SH-SY5Y (cell line): ENCODE measurements around the gene UEVLD.

ENCODE experiments used
- GATA2 ChIP-seq: IDR thresholded peaks from 2 replicates; pipeline ENCODE4 v1.6.1; 2011; ENCODE audit warnings: mild to moderate bottlenecking, low read depth, low read length
- GATA3 ChIP-seq: IDR thresholded peaks from 2 replicates; pipeline ENCODE4 v1.6.1; 2011; ENCODE audit warnings: low read depth, mild to moderate bottlenecking, low read length, moderate library complexity

UEVLD gene

DNA sequence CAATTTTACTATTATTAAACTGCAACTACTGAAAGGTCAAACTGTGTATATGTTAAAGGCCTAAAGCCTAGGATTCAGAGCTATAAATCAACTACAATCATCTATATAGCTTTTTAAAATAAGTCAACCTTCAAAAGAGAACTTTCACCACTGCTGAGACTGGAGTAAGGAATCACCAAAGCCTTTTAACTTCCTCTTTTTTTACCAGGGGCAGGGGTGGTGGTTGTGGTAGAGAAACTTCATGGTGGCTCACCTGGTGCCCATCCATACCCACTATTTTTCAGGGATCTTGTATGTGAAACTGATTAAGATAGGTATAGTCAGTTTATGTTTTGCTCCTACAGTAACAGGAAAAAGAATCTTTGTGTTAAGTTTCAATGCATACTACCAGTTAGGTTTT, 93.3 kb downstream of the UEVLD start:
- TF ChIP-seq GATA2 (no peak), GATA3 (no peak)

DNA sequence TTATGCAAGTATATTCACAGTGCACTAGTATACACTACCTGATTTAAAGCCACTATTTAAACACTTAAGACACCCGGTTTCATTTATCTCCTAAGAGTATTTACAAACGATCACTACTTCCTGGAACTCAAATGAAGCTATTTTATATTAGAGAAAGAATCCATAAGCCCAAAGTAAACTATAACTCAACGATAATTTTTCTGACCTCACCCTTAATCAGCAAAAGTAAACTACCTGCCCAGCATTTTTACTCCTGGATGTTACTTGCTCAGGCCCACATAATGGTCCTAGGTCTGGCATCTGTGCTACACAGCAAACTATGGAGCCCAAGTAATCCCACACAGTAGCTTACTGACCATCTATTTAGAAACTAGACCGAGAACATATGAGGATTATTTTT, 95.2 kb downstream of the UEVLD start:
- TF ChIP-seq GATA3 (no peak), GATA2 (no peak)

DNA sequence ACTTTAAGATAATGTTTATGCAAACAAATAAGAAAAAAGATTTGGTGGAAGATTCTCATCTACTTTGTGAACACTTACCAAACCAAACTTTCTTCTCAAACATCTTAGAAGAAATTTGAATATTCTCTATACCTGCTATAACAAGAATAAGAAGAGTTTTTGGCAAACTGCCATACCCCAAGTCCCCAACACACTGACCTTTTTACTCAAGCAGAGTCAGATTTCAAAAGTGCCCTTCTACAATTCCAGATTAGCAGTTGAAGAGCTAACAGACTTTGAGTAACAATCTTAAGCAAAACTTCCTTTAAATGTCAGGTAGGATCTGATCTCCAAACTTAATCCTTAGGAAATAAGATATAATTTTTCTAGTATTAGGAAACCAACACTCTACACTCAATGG, 95.6 kb downstream of the UEVLD start:
- TF ChIP-seq GATA3, result no peak
- no peak for TF ChIP-seq GATA2

DNA sequence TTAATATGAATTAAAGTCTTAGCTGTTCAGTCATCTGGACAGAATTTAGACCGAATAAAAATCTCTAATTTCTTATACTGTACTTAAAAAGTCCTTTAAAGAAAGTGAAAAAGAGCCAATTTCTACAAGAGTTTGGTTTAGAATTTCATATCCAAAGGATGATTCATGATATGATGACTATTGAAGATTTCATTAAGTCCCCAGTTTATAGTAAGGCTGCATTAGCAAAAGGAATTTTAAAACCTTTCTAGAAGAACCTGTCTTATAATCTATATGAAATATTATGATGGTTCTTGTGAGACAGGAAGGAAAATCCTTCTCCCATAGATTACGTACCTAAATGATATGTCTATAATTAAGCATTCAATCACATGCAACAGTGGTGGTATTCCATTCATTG, 96.6 kb downstream of the UEVLD start:
- TF ChIP-seq GATA3 (no peak), GATA2 (no peak)

DNA sequence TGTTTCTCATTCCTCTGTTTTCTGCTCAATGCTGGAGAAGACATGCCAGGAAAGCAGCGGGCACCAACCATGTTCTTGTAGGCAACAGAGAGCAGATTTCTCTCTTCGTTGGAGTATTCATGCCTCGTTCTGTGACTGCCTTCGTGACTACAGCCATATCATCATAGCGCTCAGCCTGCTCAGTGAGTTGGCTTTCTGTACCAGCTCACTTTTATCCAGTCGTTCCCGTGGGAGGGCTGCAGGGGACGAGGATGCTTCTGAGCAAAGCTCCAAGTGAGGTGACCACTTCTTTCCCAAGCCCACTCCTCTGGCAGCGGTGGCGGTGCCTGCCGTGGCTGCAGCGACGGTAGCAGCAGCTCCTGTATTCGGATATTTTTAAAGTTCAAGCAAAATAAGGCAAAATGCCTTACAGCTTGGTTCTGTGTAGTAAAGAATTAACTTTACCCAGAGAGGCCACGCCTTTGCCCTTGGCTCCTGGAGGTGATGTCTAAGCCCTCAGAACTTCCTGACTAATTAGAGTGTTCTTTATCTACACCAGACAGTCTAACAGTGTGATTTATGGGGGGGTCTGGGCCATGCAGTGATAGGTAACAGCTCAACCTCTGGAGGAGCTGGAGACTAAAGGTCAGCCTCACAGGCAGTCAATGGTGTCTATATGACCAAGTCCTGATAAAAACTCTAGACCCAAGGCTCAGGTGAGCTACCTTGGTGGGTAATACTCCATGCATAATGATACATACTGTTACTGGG, 97.6 kb downstream of the UEVLD start:
- TF ChIP-seq GATA2 (no peak), GATA3 (no peak)

DNA sequence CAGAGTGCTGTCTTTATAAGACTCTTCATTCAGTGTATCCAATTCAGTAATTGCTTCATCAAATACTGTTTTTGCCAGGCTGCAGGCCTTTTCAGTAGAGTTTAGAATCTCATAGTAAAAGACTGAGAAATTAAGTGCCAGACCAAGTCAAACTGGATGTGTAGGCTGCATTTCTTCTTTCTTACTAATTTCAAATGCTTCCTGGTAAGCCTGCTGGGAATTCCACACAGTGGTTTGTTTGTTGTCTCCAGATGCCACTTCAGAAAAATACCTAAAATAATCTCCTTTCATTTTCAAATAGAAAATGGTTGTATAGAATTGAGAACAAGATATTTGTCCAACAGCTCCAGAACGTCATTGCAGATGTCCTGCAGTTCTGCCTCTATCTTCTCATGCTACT, 98.2 kb downstream of the UEVLD start:
- TF ChIP-seq GATA2, result no peak
- TF ChIP-seq GATA3, result no peak

DNA sequence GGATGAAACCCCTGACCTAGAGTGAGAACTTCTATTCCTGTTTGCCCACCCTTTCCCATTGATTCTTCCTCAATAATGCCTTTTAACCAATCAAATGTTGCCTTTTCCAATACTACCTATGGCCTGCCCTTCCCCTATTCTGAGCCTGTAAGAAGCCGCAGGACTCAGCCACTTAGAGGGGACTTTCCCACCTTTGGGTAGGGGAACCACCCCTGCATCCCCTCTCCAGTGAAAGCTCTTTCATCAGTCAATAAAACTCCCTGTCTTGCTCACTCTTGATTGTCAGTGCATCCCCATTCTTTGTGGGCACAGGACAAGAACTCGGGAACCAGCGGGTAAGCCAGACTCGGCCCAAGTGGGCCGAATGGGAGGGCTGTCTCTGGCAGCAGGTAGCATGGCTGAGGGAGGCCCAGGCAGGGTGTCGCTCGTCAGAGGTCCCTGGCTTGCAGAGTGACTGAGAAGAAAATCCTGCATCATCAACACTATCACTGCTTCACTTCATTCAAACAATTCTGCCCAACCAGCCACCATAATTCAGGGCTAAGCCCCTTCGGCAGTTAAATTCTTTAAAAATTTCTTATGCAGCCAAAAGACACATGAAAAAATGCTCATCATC, 102.5 kb downstream of the UEVLD start:
- TF ChIP-seq GATA3 (no peak), GATA2 (no peak)
